ENCODE measurements around the gene PLA2R1. TPM values are rescaled to one million over a fixed set of nuclear protein-coding genes. Genes with fewer than 3 reads are reported as not detected.

PLA2R1 gene
- total and polyA plus RNA-seq, 2 of the 4 experiments (the other 2 are of a cell fraction) = 0.43 to 0.54 TPM

GRCh38 chr2:159995038-159995437 is 67.4 kb downstream of the PLA2R1 start:
- Histone ChIP-seq H4K5ac (ENCODE audit: low read depth, low read length) (no peak overlapping the region), H2AFZ (replicated peaks; ENCODE audit: low read length, poor library complexity) (no peak overlapping the region), H3K27me3 (ENCODE audit: control insufficient read depth, insufficient read depth, low read length) (peaks cover 3% of the 10 kb centered on the region; the same call in 1 of the 2 replicates), H2BK120ac (ENCODE audit: low read depth, low read length) (no peak overlapping the region), H4K20me1 (ENCODE audit: insufficient read depth, low read length) (no peaks in the 10 kb centered on the region), H3K18ac (ENCODE audit: low read depth, low read length) (no peak overlapping the region), H2BK15ac (ENCODE audit: low read depth, low read length) (no peak overlapping the region), H3K36me3 (ENCODE audit: control insufficient read depth, insufficient read depth, low read length) (no peaks in the 10 kb centered on the region), H3K4me2 (ENCODE audit: low read depth, low read length) (no peak overlapping the region), H2AK9ac (replicated peaks; ENCODE audit: low read depth, low read length, poor library complexity) (no peak overlapping the region), H4K91ac (ENCODE audit: insufficient read depth, low read depth, low read length) (no peak overlapping the region), H3K9me1 (ENCODE audit: insufficient read depth, low read length) (no peaks in the 10 kb centered on the region), H3K27ac (ENCODE audit: insufficient read depth, low read length) (no peak overlapping the region), H2BK5ac (ENCODE audit: low read depth, low read length, poor library complexity, severe bottlenecking) (no peak overlapping the region), H3K4me1 (ENCODE audit: control insufficient read depth, insufficient read depth, low read length) (no peaks in the 10 kb centered on the region; the same call in 1 of the 2 replicates), H2AK5ac (ENCODE audit: low read depth, low read length) (no peak overlapping the region), H3K9ac (ENCODE audit: low read depth, low read length) (no peak overlapping the region), H3K9me3 (ENCODE audit: control insufficient read depth, insufficient read depth, low read length) (peaks cover 2% of the 10 kb centered on the region; the same call in 1 of the 2 replicates), H3K56ac (ENCODE audit: extremely low read depth, insufficient read depth, low read length) (no peak overlapping the region), H2BK20ac (ENCODE audit: low read depth, low read length) (no peak overlapping the region), H3K4me3 (ENCODE audit: insufficient read depth, low read depth, low read length) (no peak overlapping the region), H3K14ac (replicated peaks; ENCODE audit: low read depth, low read length) (no peak overlapping the region), H3K79me1 (ENCODE audit: low read depth in 1 of 2, low read length in 2 of 2) (no peaks in the 10 kb centered on the region), H3K23ac (ENCODE audit: low read depth, low read length) (no peak overlapping the region), H4K8ac (ENCODE audit: low read depth in 2 of 2, low read length in 2 of 2) (no peak overlapping the region), H3K4ac (ENCODE audit: low read depth, low read length) (no peak overlapping the region)
- ATAC-seq (ENCODE audit: low read depth) (no peak), DNase-seq (no peak)
- ChIA-PET POLR2A (ENCODE audit: unreplicated experiment) (no interaction called here), CTCF (interaction anchor here (1.5 kb wide), 1 partner anchor 13 kb away, joined by 3 read pairs; no protein-coding TSS in a partner anchor)
- TF ChIP-seq RAD21 (IDR thresholded peaks at IDR 0.05; ENCODE audit: low read length) = no peak
- TF ChIP-seq MAZ (IDR thresholded peaks at IDR 0.05; ENCODE audit: borderline replicate concordance, low read depth, low read length) = no peak
- TF ChIP-seq RCOR1 (IDR thresholded peaks at IDR 0.05; ENCODE audit: insufficient replicate concordance, low read length) = no peak
- TF ChIP-seq ELK1 (IDR thresholded peaks at IDR 0.05; ENCODE audit: borderline replicate concordance, low read depth, low read length) = no peak
- no peak for TF ChIP-seq USF2 (IDR thresholded peaks at IDR 0.05; ENCODE audit: low read depth, low read length)
- TF ChIP-seq BHLHE40 (IDR thresholded peaks at IDR 0.05; ENCODE audit: low read depth, low read length) = no peak
- TF ChIP-seq SMC3 (IDR thresholded peaks at IDR 0.05; ENCODE audit: low read depth, low read length) = no peak
- TF ChIP-seq CTCF (conservative IDR thresholded peaks at IDR 0.05; ENCODE audit: low read depth, low read length) = no peak
- no peak for TF ChIP-seq NFE2L2 (IDR thresholded peaks at IDR 0.05; ENCODE audit: low read depth, low read length)
- no peak for TF ChIP-seq FOS (IDR thresholded peaks at IDR 0.05; ENCODE audit: low read depth, low read length)
- no peak for TF ChIP-seq CEBPB (IDR thresholded peaks at IDR 0.05; ENCODE audit: low read depth, low read length)
- BruUV-seq (replicated peaks) = no TSS peak
- in situ Hi-C loops (cut with MboI; ENCODE audit: low sequenced_read_pairs) (no loop called here), dilution Hi-C loops (cut with HindIII; ENCODE audit: low sequenced_read_pairs, unreplicated experiment) (no loop called here), intact Hi-C loops (cut with micrococcal nuclease) (no loop called here)
- no CpG with 5 or more reads among the region's 2 CpGs for WGBS, 2 experiments (ENCODE audit: extremely low coverage in 2 of 2, insufficient read length in 1 of 2)
